22Rv1 (cell line): Measurements from ENCODE around the gene RHOA.

Experiments used
- CTCF ChIP-seq: fragments of 450-650 bp; IDR thresholded peaks from 2 replicates; pipeline ENCODE4 v1.5.1; 2017; ENCODE audit warnings: mild to moderate bottlenecking
- ZFX ChIP-seq: fragments of 450-650 bp; IDR thresholded peaks from 2 replicates; pipeline ENCODE4 v1.6.1; 2017; ENCODE audit warnings: antibody characterized with exemption, borderline replicate concordance

GRCh38 chr3:49413338-49413734, 1.6 kb upstream of the RHOA start:
- no peak for TF ChIP-seq CTCF
- TF ChIP-seq ZFX, result no peak
